Activated CD4-positive, CD25-positive, alpha-beta regulatory T cell treated with anti-CD3 and anti-CD28 coated beads, Interleukin-2, amount 50 U/mL, for 72 hours (primary cell): ENCODE data around the gene BCKDHA.

Source experiments
- DNase-seq: peaks from one replicate; pipeline ENCODE4 v3.0.0; 2021

BCKDHA gene

DNA sequence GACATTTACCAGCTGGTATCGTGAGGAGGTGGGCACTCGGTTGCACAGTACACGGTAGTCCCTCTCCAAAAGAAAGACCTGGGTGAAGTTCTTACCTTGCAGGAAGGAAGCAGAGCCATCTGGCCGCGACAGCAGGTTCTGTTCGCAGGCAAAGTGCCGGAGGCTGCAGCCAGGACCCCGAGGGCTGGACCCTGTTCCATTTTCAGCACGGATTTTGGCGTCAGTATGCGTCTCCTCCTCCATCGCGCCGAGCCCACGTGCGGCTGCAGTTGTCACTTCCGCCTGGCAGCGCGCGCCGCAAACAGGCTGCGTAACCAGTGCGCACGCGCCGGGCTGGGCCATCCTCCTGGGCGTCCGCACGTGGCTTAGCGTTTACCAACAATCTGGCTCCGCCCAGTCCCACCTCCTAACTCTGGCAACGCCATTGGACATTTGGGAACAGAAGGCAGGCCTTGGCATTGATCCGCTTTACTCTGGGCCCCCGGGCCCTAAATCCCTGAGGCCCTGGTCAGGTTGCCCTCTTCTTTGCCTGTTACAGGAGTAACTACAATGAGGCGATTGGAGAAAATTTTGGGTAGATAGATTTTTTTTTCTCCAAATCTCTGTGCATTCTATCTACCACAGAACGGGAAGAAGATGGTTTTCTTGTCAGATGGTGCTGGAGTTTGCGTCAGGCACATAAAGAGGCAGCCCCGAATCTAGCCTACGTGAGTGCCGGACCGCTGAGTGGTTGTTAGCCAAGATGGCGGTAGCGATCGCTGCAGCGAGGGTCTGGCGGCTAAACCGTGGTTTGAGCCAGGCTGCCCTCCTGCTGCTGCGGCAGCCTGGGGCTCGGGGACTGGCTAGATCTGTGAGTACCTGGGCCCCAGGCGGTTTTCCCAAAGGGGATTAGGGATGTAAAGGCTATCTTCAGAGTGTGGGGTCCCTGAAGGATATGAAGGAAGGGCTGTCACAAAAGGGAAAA, at the start of gene BCKDHA, which contains the start of gene EXOSC5:
BCKDHA (plus strand) TSS at position 733 of the 964 bp plus-strand sequence; CDS start at position 743, 10 bp downstream.
EXOSC5 (minus strand) TSS at position 274 of the 964 bp plus-strand sequence; CDS start at position 243, 31 bp downstream.
- DNase-seq, result peak; percentile 98

DNA sequence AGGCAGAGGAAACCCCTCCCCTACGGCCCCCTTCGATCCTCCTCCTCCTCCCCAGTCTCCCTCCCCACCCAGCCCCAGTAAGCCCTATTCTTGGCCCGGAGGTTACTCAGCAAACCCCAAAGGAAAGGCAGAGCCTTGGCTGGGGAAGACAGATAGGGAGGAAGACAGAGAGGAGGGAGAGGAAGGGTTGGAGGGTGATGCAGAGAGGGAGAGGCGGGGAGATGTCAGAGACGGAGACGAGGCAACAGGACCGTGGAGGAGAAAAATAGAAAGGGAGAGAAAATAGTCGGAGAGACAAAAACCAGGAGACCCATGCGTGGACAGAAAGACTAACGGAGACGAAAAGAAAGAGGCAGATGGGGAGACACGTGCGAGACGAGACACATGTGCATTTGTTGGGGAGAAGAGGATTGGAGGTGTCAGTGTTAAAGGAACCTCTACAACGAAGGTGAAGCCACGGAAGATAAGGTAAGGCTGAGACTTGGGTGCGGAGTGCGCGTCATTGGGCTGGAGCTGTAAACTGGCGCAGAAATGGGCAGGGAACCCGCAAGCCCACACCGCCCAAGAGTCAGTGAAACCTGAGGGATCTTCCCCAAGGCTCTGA, 46.8 kb upstream of the BCKDHA start:
- DNase-seq, result no peak

GRCh38 chr19:41351339-41352245, 46.0 kb upstream of the BCKDHA start:
- DNase-seq, result peak; percentile 82

GRCh38 chr19:41352279-41352608, 45.4 kb upstream of the BCKDHA start:
- no peak for DNase-seq

DNA sequence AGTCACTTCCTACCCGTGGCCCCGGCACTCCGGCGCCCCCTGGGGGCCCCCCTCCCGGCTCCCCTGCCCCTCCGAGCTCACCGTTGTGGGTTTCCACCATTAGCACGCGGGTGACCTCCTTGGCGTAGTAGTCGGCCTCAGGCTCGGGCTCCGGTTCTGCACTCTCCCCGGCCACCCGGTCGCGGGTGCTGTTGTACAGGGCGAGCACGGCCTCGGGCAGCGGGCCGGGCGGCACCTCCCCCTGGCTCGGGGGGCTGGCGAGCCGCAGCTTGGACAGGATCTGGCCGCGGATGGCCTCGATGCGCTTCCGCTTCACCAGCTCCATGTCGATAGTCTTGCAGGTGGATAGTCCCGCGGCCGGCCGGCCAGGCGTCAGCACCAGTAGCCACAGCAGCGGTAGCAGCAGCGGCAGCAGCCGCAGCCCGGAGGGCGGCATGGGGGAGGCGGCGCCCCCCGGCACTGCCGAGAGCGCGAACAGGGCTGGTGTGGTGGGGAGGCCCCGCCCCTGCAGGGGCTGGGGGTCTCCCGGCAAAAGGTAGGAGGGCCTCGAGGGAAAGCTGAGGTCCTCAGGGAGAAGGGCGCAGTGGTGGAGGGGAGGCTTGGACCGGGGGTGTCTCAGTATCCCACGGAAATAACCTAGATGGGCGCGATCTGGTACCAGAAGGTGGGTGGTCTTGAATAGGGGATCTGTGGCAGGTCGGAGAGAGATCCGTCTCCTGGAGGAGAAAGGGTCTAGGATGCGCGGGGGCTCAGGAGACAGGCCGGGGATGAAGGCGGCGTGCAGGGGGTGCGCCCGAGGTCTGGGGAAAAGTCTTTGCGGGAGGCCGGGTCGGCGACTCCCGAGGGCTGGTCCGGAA, 44.8 kb upstream of the BCKDHA start:
- peak; percentile 78 for DNase-seq

- peak; percentile 89 for DNase-seq
These were observed 43.9 kb upstream of the BCKDHA start, which contains the start of gene TGFB1 for GRCh38 chr19:41353466-41354342. Gene TGFB1 (minus strand): TSS chr19:41353922. CDS start chr19:41353044, 878 bp downstream.

GRCh38 chr19:41354343-41354953, 43.2 kb upstream of the BCKDHA start:
- DNase-seq, result no peak

DNA sequence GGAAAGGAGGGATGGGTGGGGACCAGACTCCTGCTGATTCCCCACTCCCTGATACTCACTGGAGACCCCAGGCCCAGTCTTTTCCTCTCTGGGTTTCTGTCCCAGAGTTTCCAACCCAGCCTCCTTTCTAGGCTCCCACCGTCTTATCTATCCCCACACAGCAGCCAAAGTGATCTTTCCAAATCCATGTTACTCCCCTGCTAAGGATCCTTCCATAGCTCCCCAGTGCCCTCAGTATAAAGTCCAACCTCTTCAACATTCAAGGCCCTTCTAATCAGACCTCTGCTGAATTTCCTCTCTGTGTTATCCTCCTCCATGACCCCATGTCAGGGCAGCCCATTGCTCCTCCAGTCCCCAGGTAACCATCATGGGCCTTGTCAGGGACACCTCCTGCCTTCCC, 42.6 kb upstream of the BCKDHA start:
- no peak for DNase-seq

DNA sequence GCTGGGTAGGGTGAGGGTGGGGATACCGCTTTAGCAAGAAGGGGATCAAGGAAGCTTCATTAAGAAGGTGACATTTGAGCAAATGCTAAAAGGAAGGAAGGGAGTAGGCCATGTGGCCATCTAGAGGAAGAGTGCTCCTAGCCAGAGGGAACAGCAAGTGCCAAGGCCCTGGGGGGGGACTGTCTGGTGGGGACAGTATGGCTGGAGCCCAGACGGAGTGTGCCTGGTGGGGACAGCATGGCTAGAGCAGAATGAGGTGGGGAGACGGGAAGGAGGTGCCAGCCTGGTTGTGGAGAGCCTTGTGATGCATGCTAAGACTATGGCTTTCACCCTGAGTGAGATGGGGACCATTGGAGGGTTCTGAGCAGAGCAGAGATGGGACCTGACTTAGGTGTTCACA, 41.8 kb upstream of the BCKDHA start:
- DNase-seq, result no peak

DNA sequence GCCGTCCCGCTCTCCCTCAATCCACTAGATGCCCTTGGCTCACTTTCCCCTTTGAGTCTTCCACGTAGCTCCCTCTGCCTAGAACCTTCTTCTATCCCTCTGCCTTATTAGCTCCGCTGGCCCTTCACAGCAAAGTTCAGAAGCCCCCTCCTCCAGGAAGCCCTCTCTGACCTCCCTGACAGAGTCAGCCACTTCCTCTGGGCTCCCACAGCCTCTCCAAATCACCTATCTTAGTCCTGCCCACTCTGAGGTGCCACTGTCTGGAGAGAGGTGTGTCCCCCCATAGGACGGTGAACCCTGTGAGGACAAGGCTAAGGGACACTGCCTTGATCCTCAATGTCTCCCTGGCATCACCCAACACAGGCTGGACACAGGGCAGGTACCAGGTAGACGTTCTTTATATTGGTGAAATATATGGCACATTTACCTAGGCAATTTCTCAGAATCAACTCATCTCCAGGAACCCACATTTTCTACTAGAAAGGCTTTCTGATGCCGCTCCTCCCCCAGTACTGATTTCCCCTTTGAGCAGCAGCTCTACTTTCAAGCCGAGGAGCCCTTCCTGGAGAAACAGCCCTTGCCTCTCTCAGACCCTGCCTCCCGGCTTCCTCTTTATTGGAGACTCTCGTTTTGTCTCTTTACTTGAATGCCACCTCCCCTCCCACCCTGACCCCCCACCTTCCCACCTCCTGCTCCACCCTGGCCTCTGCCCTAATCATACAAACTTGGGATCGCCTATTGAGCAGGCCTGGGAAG, 40.5 kb upstream of the BCKDHA start:
- no peak for DNase-seq

DNA sequence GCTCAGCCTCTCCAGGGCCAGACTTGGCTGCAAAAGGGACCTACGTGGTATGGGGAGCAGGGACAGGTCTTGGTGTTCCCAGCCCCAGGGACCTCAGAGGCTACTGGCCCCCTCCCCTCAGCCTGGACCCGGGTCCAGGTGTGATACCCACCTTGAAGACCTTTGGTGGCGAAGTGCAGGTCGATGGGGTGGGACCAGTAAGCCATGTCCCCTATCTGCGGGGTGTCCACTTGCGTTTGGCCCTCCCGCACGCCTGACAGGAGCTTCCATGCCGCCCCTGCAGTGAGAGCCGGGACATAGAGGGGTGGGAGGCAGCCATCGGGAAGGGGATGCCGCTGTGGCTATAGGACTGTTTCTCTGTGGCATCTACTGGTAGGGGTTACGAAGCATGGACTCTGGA, 39.9 kb upstream of the BCKDHA start:
- DNase-seq, result no peak

DNA sequence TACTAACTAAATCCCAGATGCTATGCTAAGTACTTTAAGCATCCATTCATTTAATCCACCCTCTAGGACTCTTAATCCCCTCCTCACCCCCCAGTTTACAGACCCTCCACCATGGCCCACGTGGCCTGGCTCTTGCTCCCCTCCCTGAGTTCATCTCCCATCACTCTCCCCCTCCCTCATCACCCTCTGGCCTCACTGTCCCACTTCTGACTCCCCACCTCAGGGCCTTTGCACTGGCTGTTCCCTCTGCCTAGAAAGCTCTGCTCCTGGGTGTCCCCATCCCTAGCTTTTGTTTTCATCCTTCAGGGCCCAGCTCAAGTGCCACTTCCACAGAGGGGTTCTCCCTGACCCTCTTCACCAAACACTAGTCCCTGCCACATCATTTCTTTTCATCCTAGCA, 37.9 kb upstream of the BCKDHA start:
- DNase-seq, result no peak

DNA sequence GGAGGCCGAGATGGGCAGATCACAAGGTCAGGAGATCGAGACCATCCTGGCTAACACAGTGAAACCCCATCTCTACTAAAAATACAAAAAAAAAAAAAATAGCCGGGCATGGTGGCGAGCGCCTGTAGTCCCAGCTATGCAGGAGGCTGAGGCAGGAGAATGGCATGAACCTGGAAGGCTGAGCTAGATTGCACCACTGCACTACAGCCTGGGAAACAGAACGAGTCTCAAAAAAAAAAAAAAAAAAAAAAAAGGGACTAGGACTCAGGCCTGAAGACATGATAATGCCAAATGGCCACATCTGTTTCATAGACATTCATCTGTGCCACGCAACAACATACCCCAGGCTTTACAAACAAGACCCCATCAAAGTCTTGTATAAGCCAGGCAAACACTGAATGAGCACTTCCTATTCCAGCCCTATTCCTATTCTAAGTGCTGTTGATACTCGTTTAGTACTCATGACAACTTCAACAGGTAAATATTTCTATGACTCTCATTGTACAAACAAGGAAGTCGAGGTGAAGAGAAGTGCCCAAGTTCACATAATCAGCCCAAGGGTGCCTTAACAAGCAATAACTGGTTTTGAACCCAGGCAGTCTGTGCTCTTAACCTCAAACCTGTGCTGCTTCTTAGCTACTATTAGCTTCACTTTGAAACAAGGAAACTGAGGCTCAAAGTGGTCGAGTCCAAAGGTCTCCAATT, 35.3 kb upstream of the BCKDHA start:
- DNase-seq, result no peak

DNA sequence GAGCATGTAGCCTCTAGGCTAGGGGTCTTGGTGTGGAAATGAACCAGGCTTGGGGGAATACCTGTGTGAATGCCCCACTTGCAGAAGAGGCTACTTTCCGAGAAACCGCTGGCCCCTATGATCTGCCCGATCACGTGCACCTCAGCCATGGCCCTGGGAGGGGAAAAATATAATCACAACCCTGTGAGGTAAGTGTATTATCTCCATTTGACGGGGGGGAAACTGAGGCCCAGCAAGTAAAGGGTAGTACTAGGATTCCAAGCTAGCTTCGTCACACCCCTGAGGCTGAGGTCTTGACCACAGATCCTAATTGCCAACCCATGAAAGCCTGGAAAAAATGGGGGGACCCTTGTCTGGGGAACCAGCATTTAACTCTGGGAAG, 34.3 kb upstream of the BCKDHA start:
- DNase-seq, result no peak

DNA sequence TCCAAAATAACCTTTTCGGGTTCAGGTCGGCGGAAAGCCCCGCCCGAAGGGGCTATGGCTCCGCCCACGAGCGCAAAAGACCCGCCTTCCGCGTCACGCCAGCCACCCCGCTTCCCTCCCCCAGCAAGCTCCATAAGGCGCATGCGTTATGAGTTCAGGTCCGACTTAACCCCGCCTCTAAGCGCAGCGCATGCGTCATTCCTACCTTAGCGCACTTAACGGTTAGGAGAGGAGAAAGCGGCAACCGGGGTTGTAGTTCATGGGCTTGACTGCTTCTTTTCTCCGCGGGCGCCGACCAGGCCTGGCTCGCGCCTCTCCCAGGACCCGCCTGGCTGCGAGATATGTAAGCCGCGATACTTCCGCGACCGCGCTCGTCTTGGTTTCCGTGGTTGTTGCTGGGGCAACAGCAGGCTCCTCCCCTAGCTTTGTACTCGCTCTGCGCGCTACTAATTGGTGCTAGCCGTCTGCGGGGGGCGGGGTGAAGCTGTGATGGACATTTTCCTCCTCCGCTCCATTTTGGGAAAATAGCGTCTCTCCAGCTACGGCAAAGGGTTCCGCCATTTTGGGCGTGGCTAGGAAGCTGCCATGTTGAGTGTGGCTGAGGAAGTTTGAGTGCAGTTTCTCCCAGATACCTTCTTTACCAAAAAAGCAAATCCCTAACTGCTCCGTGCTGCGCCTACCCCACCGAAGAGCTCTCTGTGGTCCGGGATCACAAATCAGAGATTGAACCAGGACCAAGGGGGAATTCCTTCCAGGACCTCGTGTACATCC, 33.7 kb upstream of the BCKDHA start, which contains the start of gene B9D2:
B9D2 (minus strand) TSS at position 397 of the 771 bp plus-strand sequence. CDS start 630 bp downstream, outside the sequence.
- DNase-seq, result peak; percentile 97

DNA sequence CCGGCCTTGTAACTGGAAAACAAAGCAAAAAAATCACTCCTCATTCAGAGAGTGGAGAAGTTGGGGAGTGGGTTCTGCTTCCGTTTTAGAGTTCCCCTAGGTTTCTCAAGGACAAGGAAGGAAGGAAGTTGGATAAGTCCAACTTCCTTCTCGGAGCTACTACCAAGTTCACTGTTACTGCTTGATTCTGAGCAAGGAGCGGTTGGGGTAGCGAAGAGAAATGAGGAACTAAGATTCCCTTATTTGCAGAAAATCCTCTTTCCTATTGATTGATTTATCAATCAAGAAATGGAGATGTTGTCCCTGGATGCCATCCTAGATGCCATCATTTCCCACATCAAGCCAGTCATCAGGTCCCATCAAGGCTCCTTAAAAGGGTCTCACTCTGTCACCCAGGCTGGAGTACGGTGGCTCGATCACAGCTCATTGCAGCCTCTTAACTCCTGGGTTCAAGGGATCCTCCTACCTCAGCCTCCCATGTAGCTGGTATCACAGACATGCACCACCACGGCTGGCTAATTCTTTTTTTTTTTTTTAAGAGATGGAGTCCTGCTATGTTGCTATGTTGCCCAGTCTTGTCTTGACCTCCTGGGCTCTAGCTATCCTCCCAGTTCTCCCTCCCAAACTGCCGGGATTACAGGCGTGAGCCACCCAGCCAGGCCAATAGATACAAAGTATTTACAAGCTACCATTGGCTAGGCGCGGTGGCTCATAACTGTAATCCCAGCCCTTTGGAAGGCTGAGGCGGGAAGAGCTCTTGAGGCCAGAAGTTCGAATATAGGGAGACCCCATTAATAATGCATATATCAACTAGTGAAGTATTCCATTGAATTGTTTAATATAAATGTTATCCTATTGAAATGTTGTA, 32.9 kb upstream of the BCKDHA start:
- DNase-seq, result no peak

GRCh38 chr19:41366089-41366488, 31.5 kb upstream of the BCKDHA start:
- DNase-seq, result no peak
